Mesenchymal stem cell (in vitro differentiated cells and primary cell): ENCODE data around the gene PALLD.

Experiments used
- DNase-seq: peaks from one replicate; pipeline ENCODE4 v3.0.0-alpha.2; 2013
- H2AFZ ChIP-seq: one replicate; pipeline ENCODE4 v1.6.1; 2013; ENCODE audit warnings: low read depth, mild to moderate bottlenecking, control low read depth, inconsistent platforms, low read length, moderate library complexity
- H2AK5ac ChIP-seq: 2 replicates; pipeline ENCODE4 v1.6.1; 2013; ENCODE audit warnings: low read length, moderate library complexity, mild to moderate bottlenecking, inconsistent platforms; ENCODE audit not compliant: severe bottlenecking
- H2BK120ac ChIP-seq: one replicate; pipeline ENCODE4 v1.6.1; 2013; ENCODE audit warnings: low read depth, mild to moderate bottlenecking, inconsistent platforms, low read length, moderate library complexity
- H2BK12ac ChIP-seq, 2 experiments: one replicate each; pipeline ENCODE4 v1.6.1; 2013; ENCODE audit warnings: inconsistent platforms in 2 of 2, low read length in 2 of 2, mild to moderate bottlenecking in 2 of 2, moderate library complexity in 2 of 2, control low read depth in 1 of 2
- H2BK15ac ChIP-seq: one replicate; pipeline ENCODE4 v1.6.1; 2013; ENCODE audit warnings: mild to moderate bottlenecking, low read depth, inconsistent platforms; ENCODE audit not compliant: poor library complexity, severe bottlenecking
- H2BK5ac ChIP-seq: 2 replicates; pipeline ENCODE4 v1.6.1; 2013; ENCODE audit warnings: low read depth, mild to moderate bottlenecking, low read length, control low read depth, inconsistent platforms; ENCODE audit not compliant: poor library complexity, severe bottlenecking
- H3K14ac ChIP-seq, 2 experiments: one replicate each; pipeline ENCODE4 v1.6.1; 2013; ENCODE audit warnings: inconsistent platforms in 2 of 2, low read length in 2 of 2, control low read depth in 1 of 2, mild to moderate bottlenecking in 1 of 2, moderate library complexity in 1 of 2
- H3K18ac ChIP-seq, 2 experiments: one replicate each; pipeline ENCODE4 v1.6.1; 2013; ENCODE audit warnings: inconsistent platforms in 2 of 2, low read length in 2 of 2, control low read depth in 1 of 2, low read depth in 1 of 2, mild to moderate bottlenecking in 1 of 2
- H3K23ac ChIP-seq, 2 experiments: one replicate each; pipeline ENCODE4 v1.6.1; 2013; ENCODE audit warnings: inconsistent platforms in 2 of 2, low read length in 2 of 2, mild to moderate bottlenecking in 2 of 2, moderate library complexity in 2 of 2, control low read depth in 1 of 2
- H3K27ac ChIP-seq: 2 replicates; pipeline ENCODE4 v1.5.1; 2013; ENCODE audit warnings: mild to moderate bottlenecking, moderate library complexity, low read length, control low read depth, inconsistent platforms; ENCODE audit not compliant: poor library complexity, severe bottlenecking
- H3K27me3 ChIP-seq, 2 experiments: 2 replicates each; pipeline versions ENCODE4 v1.6.1 to v1.7.0; 2013; ENCODE audit warnings: low read length in 2 of 2, mild to moderate bottlenecking in 2 of 2, moderate library complexity in 2 of 2, control low read depth in 1 of 2, inconsistent platforms in 1 of 2; ENCODE audit not compliant: control insufficient read depth in 1 of 2, insufficient read depth in 1 of 2
- H3K36me3 ChIP-seq, 2 experiments: 2 replicates each; pipeline versions ENCODE4 v1.6.1 to v1.7.0; 2013; ENCODE audit warnings: low read length in 2 of 2, control low read depth in 1 of 2, inconsistent platforms in 1 of 2, low read depth in 1 of 2, mild to moderate bottlenecking in 1 of 2; ENCODE audit not compliant: insufficient read depth in 2 of 2, control insufficient read depth in 1 of 2
- H3K4ac ChIP-seq, 2 experiments: one replicate each; pipeline ENCODE4 v1.6.1; 2013; ENCODE audit warnings: inconsistent platforms in 2 of 2, low read length in 2 of 2, mild to moderate bottlenecking in 2 of 2, moderate library complexity in 2 of 2, control low read depth in 1 of 2, low read depth in 1 of 2
- H3K4me1 ChIP-seq: 2 replicates; pipeline ENCODE4 v1.6.1; 2013; ENCODE audit warnings: low read depth, low read length, control low read depth; ENCODE audit not compliant: control insufficient read depth, insufficient read depth
- H3K4me2 ChIP-seq: 2 replicates; pipeline ENCODE4 v1.6.1; 2013; ENCODE audit warnings: low read length, mild to moderate bottlenecking, inconsistent platforms; ENCODE audit not compliant: poor library complexity, severe bottlenecking
- H3K4me3 ChIP-seq, 2 experiments: 2 replicates each; pipeline versions ENCODE4 v1.5.1 to v1.7.0; 2013; ENCODE audit warnings: low read length in 2 of 2, mild to moderate bottlenecking in 2 of 2, control low read depth in 1 of 2, low read depth in 1 of 2; ENCODE audit not compliant: insufficient read depth in 1 of 2
- H3K79me1 ChIP-seq: replicated peaks from 2 replicates; pipeline ENCODE4 v1.6.1; 2013; ENCODE audit warnings: mild to moderate bottlenecking, control low read depth, low read length, inconsistent platforms; ENCODE audit not compliant: poor library complexity, severe bottlenecking
- H3K9ac ChIP-seq: 2 replicates; pipeline ENCODE4 v1.7.0; 2013; ENCODE audit warnings: mild to moderate bottlenecking, low read length, moderate library complexity
- H3K9me3 ChIP-seq: 2 replicates; pipeline ENCODE4 v1.7.0; 2013; ENCODE audit warnings: mild to moderate bottlenecking, low read length; ENCODE audit not compliant: control insufficient read depth
- H4K8ac ChIP-seq: one replicate; pipeline ENCODE4 v1.6.1; 2013; ENCODE audit warnings: inconsistent platforms, mild to moderate bottlenecking, low read length, moderate library complexity
- H4K91ac ChIP-seq: one replicate; pipeline ENCODE4 v1.6.1; 2013; ENCODE audit warnings: mild to moderate bottlenecking, low read length, inconsistent platforms
- WGBS: methylation state at CpG from one replicate; pipeline ENCODE4 v1.1.7; 2013; ENCODE audit warnings: mixed read lengths; 5-methylcytosine and 5-hydroxymethylcytosine counted together

PALLD gene

DNA sequence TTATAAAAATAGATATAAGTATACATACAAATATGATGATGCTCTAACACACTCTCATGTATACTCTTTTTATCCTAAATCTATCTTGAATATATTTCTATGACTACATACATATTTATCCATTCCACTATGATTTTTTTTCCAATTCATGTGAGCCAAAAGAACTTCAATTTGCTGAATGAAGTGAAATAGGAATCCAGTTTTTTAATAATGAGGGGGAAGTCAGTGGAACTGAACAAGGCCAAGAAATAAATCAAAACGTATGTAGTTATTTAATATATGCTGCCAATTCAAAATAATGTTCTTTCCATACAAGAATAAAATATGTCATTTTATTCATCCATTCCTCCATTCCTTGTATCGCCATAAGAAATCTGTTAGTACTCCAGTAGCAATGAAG, 6.1 kb upstream of the PALLD start:
- Histone ChIP-seq H3K27me3 (no peaks in the 10 kb centered on the region), H3K4ac (no peak overlapping the region), H3K4me1 (peaks cover 4% of the 10 kb centered on the region), H2AK5ac (no peak overlapping the region), H2BK5ac (no peak overlapping the region), H2BK12ac (no peak overlapping the region), H4K91ac (no peak overlapping the region), H3K23ac (no peak overlapping the region), H4K8ac (no peak overlapping the region), H2BK15ac (no peak overlapping the region), H3K9me3 (no peaks in the 10 kb centered on the region), H3K36me3 (no peaks in the 10 kb centered on the region), H3K18ac (no peak overlapping the region), H3K79me1 (no peaks in the 10 kb centered on the region), H3K14ac (no peak overlapping the region), H3K4me2 (no peak overlapping the region), H2AFZ (no peak overlapping the region), H2BK120ac (no peak overlapping the region), H3K4me3 (no peak overlapping the region), H3K27ac (no peak overlapping the region), H3K9ac (no peak overlapping the region)
- WGBS, result 100% methylated on average over 1 of the region's 2 CpGs
- DNase-seq, result no peak

DNA sequence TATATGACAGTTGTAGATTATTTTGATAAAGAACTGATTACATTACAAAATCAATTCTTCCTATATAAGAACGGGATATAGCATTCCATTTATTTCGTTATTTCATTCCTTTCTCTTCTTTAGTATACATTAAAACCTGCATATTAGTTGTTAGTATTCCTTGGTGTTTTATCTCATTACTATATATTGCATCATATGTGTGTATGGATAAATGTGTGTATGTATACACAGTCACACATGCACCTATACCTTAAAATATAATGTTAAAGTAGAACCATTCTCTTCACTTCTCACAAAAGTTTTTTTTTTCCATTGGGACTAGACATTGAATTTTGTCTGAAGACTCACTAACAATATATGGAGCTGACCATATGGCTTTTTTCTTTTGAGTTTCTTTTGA, 5.3 kb upstream of the PALLD start:
- Histone ChIP-seq H3K23ac (no peak overlapping the region), H2AFZ (no peak overlapping the region), H2AK5ac (no peak overlapping the region), H3K27me3 (no peaks in the 10 kb centered on the region), H2BK5ac (no peak overlapping the region), H3K27ac (no peak overlapping the region), H4K91ac (no peak overlapping the region), H3K18ac (no peak overlapping the region), H2BK12ac (no peak overlapping the region), H4K8ac (no peak overlapping the region), H3K79me1 (no peaks in the 10 kb centered on the region), H3K9ac (no peak overlapping the region), H2BK120ac (no peak overlapping the region), H2BK15ac (no peak overlapping the region), H3K4me2 (no peak overlapping the region), H3K4me1 (peaks cover 4% of the 10 kb centered on the region), H3K4me3 (no peak overlapping the region), H3K14ac (no peak overlapping the region), H3K4ac (no peak overlapping the region), H3K9me3 (no peaks in the 10 kb centered on the region), H3K36me3 (no peaks in the 10 kb centered on the region)
- DNase-seq, result no peak
- 93% methylated on average over 2 of the region's 2 CpGs for WGBS

DNA sequence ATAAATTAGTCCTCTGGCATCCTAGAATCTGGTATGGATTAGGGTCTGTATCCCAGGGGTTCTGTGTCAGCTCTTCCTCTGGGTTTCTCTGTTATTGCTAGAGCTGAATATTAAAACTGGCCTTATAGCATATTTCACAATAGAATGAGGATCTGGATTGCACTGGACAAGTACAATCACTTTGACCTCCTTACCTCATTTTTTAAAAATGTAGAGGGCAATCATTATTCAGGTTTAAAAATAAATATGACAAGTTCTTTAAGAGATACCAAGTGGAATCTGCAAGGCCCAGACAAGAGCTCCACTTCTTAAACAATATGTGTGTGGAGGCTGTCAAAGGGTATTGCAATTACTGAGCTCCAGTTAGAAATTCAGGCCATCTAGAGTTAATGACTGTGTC, 1.4 kb downstream of the PALLD start:
- H2BK15ac ChIP-seq, result no peak overlapping the region
- no peak overlapping the region for H3K18ac ChIP-seq
- H3K4me3 ChIP-seq, result peak overlapping the region in 1 of 2 experiments; percentile 29
- H4K91ac ChIP-seq, result no peak overlapping the region
- no peak overlapping the region for H3K4me2 ChIP-seq
- H2AK5ac ChIP-seq, result no peak overlapping the region
- H3K9me3 ChIP-seq, result no peaks in the 10 kb centered on the region
- H3K9ac ChIP-seq, result peak overlapping the region; percentile 63
- no peak overlapping the region for H2BK5ac ChIP-seq
- H2BK120ac ChIP-seq, result no peak overlapping the region
- H3K23ac ChIP-seq, result no peak overlapping the region
- no peak for DNase-seq
- no peak overlapping the region for H3K14ac ChIP-seq
- no peak overlapping the region for H2AFZ ChIP-seq
- H3K36me3 ChIP-seq, result no peaks in the 10 kb centered on the region
- H3K27me3 ChIP-seq, result no peaks in the 10 kb centered on the region
- peak overlapping the region; percentile 25 for H3K27ac ChIP-seq
- no peak overlapping the region for H4K8ac ChIP-seq
- no peak overlapping the region for H2BK12ac ChIP-seq
- H3K79me1 ChIP-seq, result no peaks in the 10 kb centered on the region
- H3K4me1 ChIP-seq, result no peaks in the 10 kb centered on the region
- H3K4ac ChIP-seq, result no peak overlapping the region

DNA sequence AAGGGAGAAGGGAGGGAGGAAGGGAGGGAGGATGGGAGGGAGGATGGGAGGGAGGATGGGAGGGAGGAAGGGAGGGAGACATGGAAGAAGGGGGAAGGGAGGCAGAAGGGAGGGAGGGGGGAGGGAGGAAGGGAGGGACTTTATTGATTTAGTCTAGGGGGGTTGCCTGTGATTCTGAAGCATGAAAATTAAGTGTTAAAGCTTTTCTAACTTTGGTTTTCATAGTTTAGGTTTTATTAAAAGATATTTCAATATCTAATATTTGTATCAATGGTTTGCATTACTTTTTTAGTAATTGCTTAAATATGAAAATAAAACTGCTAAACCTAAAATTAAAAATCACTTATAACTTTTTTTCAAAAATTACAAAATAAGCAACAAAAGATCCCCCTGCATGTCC, 2.4 kb downstream of the PALLD start:
- Histone ChIP-seq H3K18ac (no peak overlapping the region), H2BK120ac (no peak overlapping the region), H3K23ac (no peak overlapping the region), H2AK5ac (no peak overlapping the region), H2BK5ac (no peak overlapping the region), H3K27ac (no peak overlapping the region), H3K4ac (no peak overlapping the region), H3K4me1 (no peaks in the 10 kb centered on the region), H4K91ac (no peak overlapping the region), H4K8ac (no peak overlapping the region), H3K4me3 (no peak overlapping the region), H3K27me3 (no peaks in the 10 kb centered on the region), H3K79me1 (no peaks in the 10 kb centered on the region), H3K9me3 (no peaks in the 10 kb centered on the region), H3K14ac (no peak overlapping the region), H2AFZ (no peak overlapping the region), H2BK15ac (no peak overlapping the region), H2BK12ac (no peak overlapping the region), H3K9ac (no peak overlapping the region), H3K36me3 (no peaks in the 10 kb centered on the region), H3K4me2 (no peak overlapping the region)
- no peak for DNase-seq
